IPS-15b (cell line): ENCODE data around the gene ANKRD60.

ENCODE experiments used
- H3K27me3 ChIP-seq: one replicate; pipeline ENCODE4 v1.6.1; 2013; ENCODE audit warnings: low read length; ENCODE audit not compliant: control insufficient read depth, insufficient read depth
- H3K36me3 ChIP-seq: one replicate; pipeline ENCODE4 v1.6.1; 2013; ENCODE audit warnings: low read length; ENCODE audit not compliant: control insufficient read depth, insufficient read depth
- H3K4me1 ChIP-seq: one replicate; pipeline ENCODE4 v1.6.1; 2013; ENCODE audit warnings: mild to moderate bottlenecking, low read length; ENCODE audit not compliant: control insufficient read depth, insufficient read depth
- H3K4me3 ChIP-seq: one replicate; pipeline ENCODE4 v1.5.1; 2013; ENCODE audit warnings: low read depth, low read length
- H3K9ac ChIP-seq: one replicate; pipeline ENCODE4 v1.6.1; 2013; ENCODE audit warnings: low read depth, mild to moderate bottlenecking, low read length
- H3K9me3 ChIP-seq: one replicate; pipeline ENCODE4 v1.6.1; 2013; ENCODE audit warnings: mild to moderate bottlenecking, low read length; ENCODE audit not compliant: control insufficient read depth, insufficient read depth

Gene ANKRD60

GRCh38 chr20:58198901-58199355, 29.5 kb downstream of the ANKRD60 start:
- no peaks in the 10 kb centered on the region for H3K27me3 ChIP-seq
- no peaks in the 10 kb centered on the region for H3K4me1 ChIP-seq
- H3K9me3 ChIP-seq, result no peaks in the 10 kb centered on the region
- H3K36me3 ChIP-seq, result no peaks in the 10 kb centered on the region
- H3K9ac ChIP-seq, result no peak overlapping the region
- H3K4me3 ChIP-seq, result no peak overlapping the region

- Histone ChIP-seq H3K4me3 (no peak overlapping the region), H3K36me3 (no peaks in the 10 kb centered on the region), H3K9me3 (no peaks in the 10 kb centered on the region), H3K9ac (no peak overlapping the region), H3K4me1 (no peaks in the 10 kb centered on the region), H3K27me3 (no peaks in the 10 kb centered on the region)
These were observed 30.1 kb downstream of the ANKRD60 start for GRCh38 chr20:58198384-58198783.

- Histone ChIP-seq H3K4me1 (no peaks in the 10 kb centered on the region), H3K27me3 (no peaks in the 10 kb centered on the region), H3K36me3 (no peaks in the 10 kb centered on the region), H3K4me3 (no peak overlapping the region), H3K9me3 (no peaks in the 10 kb centered on the region), H3K9ac (no peak overlapping the region)
These were observed 31.3 kb downstream of the ANKRD60 start for GRCh38 chr20:58197185-58197469.

- Histone ChIP-seq H3K36me3 (no peaks in the 10 kb centered on the region), H3K9ac (no peak overlapping the region), H3K4me3 (no peak overlapping the region), H3K27me3 (no peaks in the 10 kb centered on the region), H3K9me3 (no peaks in the 10 kb centered on the region), H3K4me1 (no peaks in the 10 kb centered on the region)
These were observed 31.9 kb downstream of the ANKRD60 start for GRCh38 chr20:58196402-58197184.

GRCh38 chr20:58195047-58195446, 33.4 kb downstream of the ANKRD60 start:
- Histone ChIP-seq H3K9me3 (no peaks in the 10 kb centered on the region), H3K9ac (no peak overlapping the region), H3K4me1 (no peaks in the 10 kb centered on the region), H3K27me3 (no peaks in the 10 kb centered on the region), H3K36me3 (no peaks in the 10 kb centered on the region), H3K4me3 (no peak overlapping the region)

- no peaks in the 10 kb centered on the region for H3K27me3 ChIP-seq
These were observed 34.2 kb downstream of the ANKRD60 start for GRCh38 chr20:58194175-58194791.

GRCh38 chr20:58192567-58192966, 35.9 kb downstream of the ANKRD60 start:
- Histone ChIP-seq H3K9me3 (no peaks in the 10 kb centered on the region), H3K36me3 (no peaks in the 10 kb centered on the region), H3K4me3 (no peak overlapping the region), H3K9ac (no peak overlapping the region), H3K27me3 (no peaks in the 10 kb centered on the region), H3K4me1 (no peaks in the 10 kb centered on the region)

More at GRCh38 chr20:58194175-58194791, 34.2 kb downstream of the ANKRD60 start:
- H3K4me1 ChIP-seq, result no peaks in the 10 kb centered on the region
- no peaks in the 10 kb centered on the region for H3K36me3 ChIP-seq
- no peak overlapping the region for H3K9ac ChIP-seq
- H3K9me3 ChIP-seq, result no peaks in the 10 kb centered on the region
- no peak overlapping the region for H3K4me3 ChIP-seq

- Histone ChIP-seq H3K9ac (no peak overlapping the region), H3K36me3 (no peaks in the 10 kb centered on the region), H3K4me1 (no peaks in the 10 kb centered on the region), H3K27me3 (no peaks in the 10 kb centered on the region), H3K4me3 (no peak overlapping the region), H3K9me3 (no peaks in the 10 kb centered on the region)
These were observed 36.4 kb downstream of the ANKRD60 start for GRCh38 chr20:58192065-58192464.

GRCh38 chr20:58188527-58188926, 39.9 kb downstream of the ANKRD60 start:
- Histone ChIP-seq H3K4me1 (no peaks in the 10 kb centered on the region), H3K9ac (no peak overlapping the region), H3K9me3 (no peaks in the 10 kb centered on the region), H3K36me3 (no peaks in the 10 kb centered on the region), H3K4me3 (no peak overlapping the region), H3K27me3 (no peaks in the 10 kb centered on the region)

GRCh38 chr20:58184984-58185383, 43.5 kb downstream of the ANKRD60 start:
- H3K4me3 ChIP-seq, result no peak overlapping the region
- peaks cover 5% of the 10 kb centered on the region for H3K27me3 ChIP-seq
- H3K9me3 ChIP-seq, result no peaks in the 10 kb centered on the region
- H3K36me3 ChIP-seq, result no peaks in the 10 kb centered on the region
- no peaks in the 10 kb centered on the region for H3K4me1 ChIP-seq
- no peak overlapping the region for H3K9ac ChIP-seq

- Histone ChIP-seq H3K27me3 (peaks cover 10% of the 10 kb centered on the region), H3K9ac (no peak overlapping the region), H3K9me3 (no peaks in the 10 kb centered on the region), H3K4me3 (no peak overlapping the region), H3K36me3 (no peaks in the 10 kb centered on the region), H3K4me1 (peaks cover 3% of the 10 kb centered on the region)
These were observed 44.4 kb downstream of the ANKRD60 start for GRCh38 chr20:58184063-58184462.

GRCh38 chr20:58182521-58183140, 45.8 kb downstream of the ANKRD60 start:
- H3K9ac ChIP-seq, result no peak overlapping the region
- no peaks in the 10 kb centered on the region for H3K36me3 ChIP-seq
- no peak overlapping the region for H3K4me3 ChIP-seq
- H3K9me3 ChIP-seq, result no peaks in the 10 kb centered on the region
- peaks cover 21% of the 10 kb centered on the region for H3K27me3 ChIP-seq
- peaks cover 4% of the 10 kb centered on the region for H3K4me1 ChIP-seq
